HUES6 (cell line): ENCODE data around the gene LOC128125822.
"Not testable (repeated sequence)": the region's sequence is repeated elsewhere in the genome, so short reads cannot be mapped to it uniquely, and the experiment has no call there.

Experiments used
- H3K27ac ChIP-seq: 2 replicates; pipeline ENCODE4 v1.7.0; 2013; ENCODE audit warnings: low read depth, mild to moderate bottlenecking, low read length, inconsistent platforms
- H3K27me3 ChIP-seq: 2 replicates; pipeline ENCODE4 v1.6.1; 2013; ENCODE audit warnings: low read length; ENCODE audit not compliant: control insufficient read depth, insufficient read depth
- H3K36me3 ChIP-seq: 2 replicates; pipeline ENCODE4 v1.6.1; 2013; ENCODE audit warnings: low read length; ENCODE audit not compliant: control insufficient read depth, insufficient read depth
- H3K4me1 ChIP-seq: 2 replicates; pipeline ENCODE4 v1.6.1; 2013; ENCODE audit warnings: low read length; ENCODE audit not compliant: control insufficient read depth, insufficient read depth
- H3K4me3 ChIP-seq: 2 replicates; pipeline ENCODE4 v1.5.1; 2013; ENCODE audit warnings: low read depth, low read length
- H3K9ac ChIP-seq: one replicate; pipeline ENCODE4 v1.6.1; 2013; ENCODE audit warnings: mild to moderate bottlenecking, low read length
- H3K9me3 ChIP-seq: 2 replicates; pipeline ENCODE4 v1.6.1; 2013; ENCODE audit warnings: low read depth, low read length; ENCODE audit not compliant: control insufficient read depth, insufficient read depth

The LOC128125822 gene

DNA sequence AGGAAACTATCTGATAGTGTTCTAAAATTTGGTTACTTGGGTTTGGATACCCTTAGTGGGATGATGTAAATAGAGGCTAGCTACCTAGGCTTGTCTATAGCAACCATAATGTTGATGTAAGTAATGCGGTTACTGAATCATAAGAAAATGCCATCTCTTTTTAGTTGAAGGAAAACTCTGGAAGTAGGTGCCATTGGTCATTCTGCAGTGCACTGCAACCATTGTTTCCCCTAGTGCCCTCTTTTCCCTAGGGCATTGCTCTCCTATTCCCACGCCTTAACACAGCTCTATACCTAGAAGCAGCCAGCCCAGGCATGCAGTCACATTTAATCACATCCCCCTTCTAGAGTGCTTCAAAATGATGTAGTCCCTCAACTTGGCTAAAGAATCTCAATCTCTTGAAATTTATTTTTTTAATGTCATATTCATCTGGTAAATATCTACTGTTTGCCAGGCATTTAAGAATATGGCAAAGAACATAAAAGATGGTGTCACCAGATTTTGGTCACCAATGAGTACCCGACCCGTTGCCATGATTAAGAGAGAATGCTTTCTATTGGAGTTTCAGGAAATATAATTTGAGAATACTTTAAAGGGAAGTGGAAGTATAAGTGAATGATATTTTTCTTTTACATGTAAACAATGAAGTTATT, 10.4 kb downstream of the LOC128125822 start:
- Histone ChIP-seq H3K4me3 (no peak overlapping the region), H3K9me3 (no peaks in the 10 kb centered on the region), H3K36me3 (peaks cover 52% of the 10 kb centered on the region), H3K27ac (no peak overlapping the region), H3K27me3 (no peaks in the 10 kb centered on the region), H3K4me1 (no peaks in the 10 kb centered on the region), H3K9ac (no peak overlapping the region)

DNA sequence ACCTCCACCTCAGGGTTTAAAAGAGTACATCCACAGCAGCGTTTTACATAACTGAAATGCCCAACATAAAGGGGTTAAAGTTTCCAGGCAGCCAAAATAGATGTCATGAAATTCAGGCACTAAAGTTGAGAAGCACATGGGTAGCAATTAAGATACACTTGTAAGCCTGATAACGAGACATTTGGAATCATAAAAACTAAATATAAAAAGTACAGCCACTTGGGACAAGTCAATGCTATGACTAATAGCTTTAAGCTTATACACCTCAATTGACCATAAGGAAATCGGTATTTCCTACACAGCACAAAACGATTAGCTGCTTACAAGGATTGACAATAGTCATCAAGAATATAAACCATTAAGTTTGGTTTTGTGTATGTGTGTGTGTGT, 11.8 kb downstream of the LOC128125822 start:
- no peak overlapping the region for H3K4me3 ChIP-seq

GRCh38 chr6:63584566-63584965, 12.3 kb downstream of the LOC128125822 start:
- Histone ChIP-seq H3K9me3 (no peaks in the 10 kb centered on the region), H3K4me1 (peaks cover 1% of the 10 kb centered on the region; the same call in 1 of the 2 replicates), H3K27ac (no peak overlapping the region), H3K36me3 (peaks cover 33% of the 10 kb centered on the region), H3K27me3 (no peaks in the 10 kb centered on the region), H3K4me3 (no peak overlapping the region), H3K9ac (no peak overlapping the region)

More for the DNA sequence above, 11.8 kb downstream of the LOC128125822 start:
- Histone ChIP-seq H3K27me3 (no peaks in the 10 kb centered on the region), H3K9ac (no peak overlapping the region), H3K36me3 (peaks cover 37% of the 10 kb centered on the region), H3K27ac (no peak overlapping the region), H3K9me3 (no peaks in the 10 kb centered on the region), H3K4me1 (no peaks in the 10 kb centered on the region)

- H3K9me3 ChIP-seq, H3K27ac ChIP-seq, H3K4me3 ChIP-seq, H3K27me3 ChIP-seq, H3K9ac ChIP-seq: not testable (repeated sequence)
- Histone ChIP-seq H3K36me3 (peaks cover 22% of the 10 kb centered on the region), H3K4me1 (peaks cover 12% of the 10 kb centered on the region; the same call in 1 of the 2 replicates)
Observed at GRCh38 chr6:63585652-63586051, 13.4 kb downstream of the LOC128125822 start.

DNA sequence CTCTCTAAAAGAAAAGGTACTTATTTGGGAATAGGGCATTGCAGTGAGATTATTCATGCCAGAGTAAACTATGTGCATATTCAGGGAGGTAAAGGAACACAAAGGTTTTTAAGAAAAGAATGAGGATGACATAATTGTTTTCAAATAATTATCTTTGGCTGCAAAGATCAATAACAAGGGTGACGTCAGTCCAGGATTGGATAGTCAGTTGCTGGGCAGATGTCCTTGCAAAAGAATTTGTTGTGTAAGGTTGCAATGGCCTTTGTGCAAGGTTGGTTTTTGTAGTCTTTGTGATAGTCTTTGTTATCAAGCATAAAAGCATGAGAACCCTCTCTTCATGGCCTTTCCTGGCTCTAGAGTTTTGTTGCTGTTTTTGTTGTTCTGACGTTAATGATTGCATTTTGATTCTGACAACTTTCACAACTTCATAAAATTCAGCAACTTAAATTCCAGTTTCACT, 17.7 kb downstream of the LOC128125822 start:
- Histone ChIP-seq H3K27ac (0 out of 2 replicates have a peak overlapping the region, but pooled peaks have one; percentile 26), H3K9ac (no peak overlapping the region), H3K4me1 (peaks cover 12% of the 10 kb centered on the region; the same call in 1 of the 2 replicates), H3K9me3 (no peaks in the 10 kb centered on the region), H3K36me3 (no peaks in the 10 kb centered on the region), H3K27me3 (no peaks in the 10 kb centered on the region), H3K4me3 (no peak overlapping the region)

GRCh38 chr6:63592886-63593285, 20.6 kb downstream of the LOC128125822 start:
- Histone ChIP-seq H3K27me3 (no peaks in the 10 kb centered on the region), H3K27ac (no peak overlapping the region), H3K9me3 (no peaks in the 10 kb centered on the region), H3K9ac (no peak overlapping the region), H3K4me1 (peaks cover 16% of the 10 kb centered on the region; the same call in 1 of the 2 replicates), H3K36me3 (no peaks in the 10 kb centered on the region), H3K4me3 (no peak overlapping the region)

GRCh38 chr6:63597141-63598048, 25.1 kb downstream of the LOC128125822 start:
- H3K27ac ChIP-seq: no peak overlapping the region
- H3K9me3 ChIP-seq: no peaks in the 10 kb centered on the region
- H3K4me1 ChIP-seq: 0 out of 2 replicates have a peak, but pooled peaks cover 4% of the 10 kb centered on the region
- no peaks in the 10 kb centered on the region for H3K27me3 ChIP-seq
- peak overlapping the region; percentile 84 for H3K4me3 ChIP-seq
- no peaks in the 10 kb centered on the region for H3K36me3 ChIP-seq
- H3K9ac ChIP-seq: peak overlapping the region; percentile 76

DNA sequence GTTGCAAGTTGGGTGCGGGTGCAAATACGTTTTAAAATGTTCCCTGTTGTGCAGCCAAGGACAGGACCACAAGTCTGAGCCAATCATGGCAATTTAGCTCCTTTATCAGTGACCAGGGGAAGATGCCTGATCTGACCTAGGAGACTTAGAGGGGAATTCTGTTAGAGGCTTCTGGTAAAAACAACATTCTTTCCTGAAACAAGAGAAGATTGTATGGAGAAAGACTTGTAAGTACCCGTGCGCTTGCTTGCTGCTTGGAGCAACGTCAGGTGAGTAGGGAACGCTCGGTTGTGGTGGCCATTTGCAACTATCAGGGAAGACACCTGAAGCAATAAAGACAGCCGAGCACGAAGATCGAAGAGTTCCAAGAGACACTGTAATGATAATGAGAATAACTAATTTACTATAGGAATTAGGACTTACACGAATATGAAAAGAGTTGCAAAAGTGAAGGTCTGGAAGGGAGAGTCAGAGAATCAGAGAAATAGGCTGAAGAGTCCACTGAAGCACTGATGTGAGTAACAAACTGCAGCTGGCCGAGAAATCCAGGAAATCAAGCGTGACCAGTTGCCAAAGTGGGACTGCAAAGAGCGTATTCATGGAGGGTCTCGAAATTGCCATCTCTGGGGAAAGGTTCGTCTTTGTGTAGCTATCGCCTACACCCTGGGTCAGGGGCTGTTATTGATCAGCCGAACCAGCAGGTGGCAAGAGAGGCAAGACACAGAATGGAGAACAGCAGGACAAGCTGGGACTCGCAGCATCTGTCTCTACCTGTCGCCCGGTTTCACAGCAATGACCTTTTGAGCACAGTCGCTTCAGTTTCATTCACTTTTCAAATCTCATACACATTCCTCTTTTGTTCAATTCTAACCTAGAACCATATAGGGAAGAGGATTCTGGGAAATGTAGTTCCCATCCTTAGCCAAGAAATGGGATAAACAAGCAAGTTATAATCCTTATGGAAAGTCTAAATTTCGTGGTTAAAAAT, 26.1 kb downstream of the LOC128125822 start:
- H3K36me3 ChIP-seq: no peaks in the 10 kb centered on the region
- H3K27ac ChIP-seq: no peak overlapping the region
- H3K9ac ChIP-seq: peak overlapping the region; percentile 76
- H3K9me3 ChIP-seq: no peaks in the 10 kb centered on the region
- peak overlapping the region; percentile 84 for H3K4me3 ChIP-seq
- H3K27me3 ChIP-seq: no peaks in the 10 kb centered on the region
- H3K4me1 ChIP-seq: 0 out of 2 replicates have a peak, but pooled peaks cover 4% of the 10 kb centered on the region

- Histone ChIP-seq H3K9ac (no peak overlapping the region), H3K27ac (no peak overlapping the region), H3K9me3 (no peaks in the 10 kb centered on the region), H3K4me1 (0 out of 2 replicates have a peak, but pooled peaks cover 4% of the 10 kb centered on the region), H3K36me3 (no peaks in the 10 kb centered on the region), H3K27me3 (no peaks in the 10 kb centered on the region), H3K4me3 (no peak overlapping the region)
Observed at GRCh38 chr6:63599243-63599642, 27.0 kb downstream of the LOC128125822 start.

DNA sequence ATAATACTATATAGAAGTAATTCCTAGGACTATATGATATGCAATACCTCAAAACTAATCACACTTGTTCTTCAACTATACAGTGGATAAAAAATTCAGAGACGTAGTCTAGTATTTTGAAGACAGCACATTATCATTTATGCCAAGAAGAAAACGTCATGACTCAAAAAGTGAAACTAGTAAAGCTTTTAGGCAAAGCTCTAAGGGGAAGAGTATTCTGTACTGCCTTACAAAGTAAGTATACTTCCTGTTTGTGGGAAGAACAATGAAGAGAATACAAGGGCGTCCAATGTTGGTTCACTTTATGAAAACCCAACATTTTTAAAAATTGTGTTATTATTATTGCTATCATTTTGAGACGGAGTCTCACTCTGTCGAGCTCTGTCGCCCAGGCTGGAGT, 27.9 kb downstream of the LOC128125822 start:
- no peaks in the 10 kb centered on the region for H3K9me3 ChIP-seq
- H3K9ac ChIP-seq: no peak overlapping the region
- no peaks in the 10 kb centered on the region for H3K36me3 ChIP-seq
- no peaks in the 10 kb centered on the region for H3K27me3 ChIP-seq
- no peak overlapping the region for H3K27ac ChIP-seq
- no peak overlapping the region for H3K4me3 ChIP-seq
- 0 out of 2 replicates have a peak, but pooled peaks cover 4% of the 10 kb centered on the region for H3K4me1 ChIP-seq
